Measurements from ENCODE around the gene TSPAN9.

DNA sequence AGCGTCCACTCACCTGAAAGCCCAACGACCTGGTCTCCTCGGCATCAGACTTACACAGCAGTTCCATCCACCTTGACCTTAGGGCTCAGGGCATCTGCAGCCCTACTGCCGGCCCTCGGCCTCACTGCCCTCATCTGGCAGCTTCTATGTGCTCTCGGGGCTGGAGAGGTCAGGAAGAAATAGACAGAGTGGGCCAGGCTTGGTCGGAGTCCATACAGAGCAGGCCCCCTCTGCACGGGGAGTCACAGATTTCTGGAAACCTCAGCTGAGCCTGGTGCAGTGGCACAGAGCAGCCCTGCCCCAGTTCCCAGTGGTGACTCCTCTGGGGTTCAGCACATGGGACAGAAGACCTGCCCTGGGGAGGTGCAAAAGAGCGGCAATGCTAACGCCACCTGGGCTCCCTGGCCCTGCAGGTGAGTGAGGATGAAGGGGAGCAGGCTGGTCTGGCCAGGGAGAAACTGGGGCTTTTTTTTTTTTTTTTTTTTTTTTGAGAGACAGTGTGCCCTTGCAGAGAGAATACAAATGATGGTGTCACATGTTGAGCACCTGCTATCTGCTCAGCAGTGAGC, 223.7 kb downstream of the TSPAN9 start:
- TF ChIP-seq TARDBP (IDR thresholded peaks at IDR 0.05; ENCODE audit: borderline replicate concordance) (no peak), CTCF (IDR thresholded peaks at IDR 0.05 in 2 of 3, conservative IDR thresholded peaks at IDR 0.05 in 1 of 3; ENCODE audit: control insufficient read depth in 2 of 3, extremely low read depth in 1 of 3, insufficient read depth in 1 of 3, low read depth in 3 of 3, low read length in 3 of 3) (no peak), ZNF274 (IDR thresholded peaks at IDR 0.05; ENCODE audit: insufficient read depth, insufficient read length) (no peak), ZNF384 (IDR thresholded peaks at IDR 0.05; ENCODE audit: borderline replicate concordance, low read depth, low read length) (no peak)
- TF ChIP-seq, protein P1, sequence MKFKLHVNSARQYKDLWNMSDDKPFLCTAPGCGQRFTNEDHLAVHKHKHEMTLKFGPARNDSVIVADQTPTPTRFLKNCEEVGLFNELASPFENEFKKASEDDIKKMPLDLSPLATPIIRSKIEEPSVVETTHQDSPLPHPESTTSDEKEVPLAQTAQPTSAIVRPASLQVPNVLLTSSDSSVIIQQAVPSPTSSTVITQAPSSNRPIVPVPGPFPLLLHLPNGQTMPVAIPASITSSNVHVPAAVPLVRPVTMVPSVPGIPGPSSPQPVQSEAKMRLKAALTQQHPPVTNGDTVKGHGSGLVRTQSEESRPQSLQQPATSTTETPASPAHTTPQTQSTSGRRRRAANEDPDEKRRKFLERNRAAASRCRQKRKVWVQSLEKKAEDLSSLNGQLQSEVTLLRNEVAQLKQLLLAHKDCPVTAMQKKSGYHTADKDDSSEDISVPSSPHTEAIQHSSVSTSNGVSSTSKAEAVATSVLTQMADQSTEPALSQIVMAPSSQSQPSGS (IDR thresholded peaks at IDR 0.05; ENCODE audit: low read length), result no peak
